GM23338 (cell line): ENCODE results near the gene NOTCH1. TPM values are rescaled to one million over a fixed set of nuclear protein-coding genes. Genes with fewer than 3 reads are reported as not detected.

ENCODE experiments used
- ATAC-seq: fragments of 200-7000 bp; cut with Tn5 transposase; 3 replicates; pipeline ENCODE4 v1.9.1; 2020
- DNase-seq: peaks from one replicate; pipeline ENCODE4 v3.0.0-alpha.2; 2015; ENCODE audit warnings: low spot score
- H2AFZ ChIP-seq: fragments of 200-600 bp; sonication (generic); 2 replicates; pipeline ENCODE4 v1.8.0; 2016; ENCODE audit warnings: antibody characterized with exemption, mild to moderate bottlenecking, moderate library complexity
- H3F3A ChIP-seq: fragments of 200-600 bp; sonication (generic); replicated peaks from 2 replicates; pipeline ENCODE4 v1.8.0; 2017; ENCODE audit warnings: antibody characterized with exemption, mixed run types, low read depth
- H3K27ac ChIP-seq: fragments of 200-600 bp; sonication (generic); 2 replicates; pipeline ENCODE4 v1.6.1; 2016; ENCODE audit warnings: low read depth
- H3K27me3 ChIP-seq: fragments of 200-600 bp; sonication (generic); 2 replicates; pipeline ENCODE4 v1.8.0; 2016; ENCODE audit warnings: mild to moderate bottlenecking, mixed run types, moderate library complexity; ENCODE audit not compliant: insufficient read depth
- H3K36me3 ChIP-seq: fragments of 200-600 bp; sonication (generic); 2 replicates; pipeline ENCODE4 v1.8.0; 2016; ENCODE audit warnings: mild to moderate bottlenecking; ENCODE audit not compliant: insufficient read depth
- H3K4me1 ChIP-seq: fragments of 200-600 bp; sonication (generic); 2 replicates; pipeline ENCODE4 v1.8.0; 2016; ENCODE audit warnings: mild to moderate bottlenecking, moderate library complexity; ENCODE audit not compliant: insufficient read depth
- H3K4me2 ChIP-seq: fragments of 200-600 bp; sonication (generic); 2 replicates; pipeline ENCODE4 v1.7.1; 2017; ENCODE audit warnings: mixed run types
- H3K4me3 ChIP-seq: fragments of 200-600 bp; sonication (generic); 2 replicates; pipeline ENCODE4 v1.6.1; 2016; ENCODE audit warnings: mixed run types
- H3K79me2 ChIP-seq: fragments of 200-600 bp; sonication (generic); replicated peaks from 2 replicates; pipeline ENCODE4 v1.8.0; 2017; ENCODE audit warnings: mild to moderate bottlenecking; ENCODE audit not compliant: insufficient read depth
- H3K9me2 ChIP-seq: fragments of 200-600 bp; sonication (generic); 2 replicates; pipeline ENCODE4 v1.8.0; 2017; ENCODE audit not compliant: insufficient read depth
- H4K20me1 ChIP-seq: fragments of 200-600 bp; sonication (generic); replicated peaks from 2 replicates; pipeline ENCODE4 v1.8.0; 2017; ENCODE audit warnings: mild to moderate bottlenecking; ENCODE audit not compliant: insufficient read depth
- H3K27ac Mint-ChIP-seq: 2 replicates; pipeline ENCODE4 v1.8.0; 2020; ENCODE audit warnings: inconsistent platforms, mild to moderate bottlenecking, moderate library complexity, mixed read lengths
- H3K27me3 Mint-ChIP-seq: 3 replicates; pipeline ENCODE4 v1.8.0; 2022; ENCODE audit warnings: low read depth, mild to moderate bottlenecking, moderate library complexity, mixed read lengths, inconsistent platforms; ENCODE audit not compliant: insufficient read depth, poor library complexity
- H3K36me3 Mint-ChIP-seq: 3 replicates; pipeline ENCODE4 v1.8.0; 2021; ENCODE audit warnings: low read depth, mild to moderate bottlenecking, inconsistent platforms, moderate library complexity, mixed read lengths
- H3K4me1 Mint-ChIP-seq: 3 replicates; pipeline ENCODE4 v1.8.0; 2020; ENCODE audit warnings: mild to moderate bottlenecking, inconsistent platforms, mixed read lengths
- H3K4me3 Mint-ChIP-seq: 3 replicates; pipeline ENCODE4 v1.8.0; 2021; ENCODE audit warnings: moderate library complexity, mild to moderate bottlenecking, inconsistent platforms, mixed read lengths
- H3K9me3 Mint-ChIP-seq: 3 replicates; pipeline ENCODE4 v1.8.0; 2020; ENCODE audit warnings: moderate library complexity, mild to moderate bottlenecking, inconsistent platforms, mixed read lengths
- CREB1 ChIP-seq: fragments of 250-450 bp; sonication (Bioruptor Pico); IDR thresholded peaks from 2 replicates; pipeline ENCODE4 v1.5.0; 2020; ENCODE audit warnings: low read depth, mild to moderate bottlenecking, moderate library complexity
- CTCF ChIP-seq, 2 experiments: fragments of 200-600 bp in 1 of 2; sonication (generic) in 1 of 2; conservative IDR thresholded peaks; 2 replicates each; pipeline versions ENCODE4 v1.5.1 to v1.6.1; 2016 to 2017; ENCODE audit warnings: antibody characterized with exemption in 2 of 2, low read depth in 2 of 2, mild to moderate bottlenecking in 2 of 2, moderate library complexity in 1 of 2
- EZH2 ChIP-seq: fragments of 200-600 bp; sonication (generic); IDR thresholded peaks from one replicate; pipeline ENCODE4 v1.8.0; 2017; ENCODE audit warnings: antibody characterized with exemption, mild to moderate bottlenecking, low read depth; ENCODE audit not compliant: unreplicated experiment
- EZH2phosphoT487 ChIP-seq: fragments of 200-600 bp; sonication (generic); IDR thresholded peaks from one replicate; pipeline ENCODE4 v1.8.1; 2018; ENCODE audit warnings: antibody characterized with exemption; ENCODE audit not compliant: unreplicated experiment
- STAT1 ChIP-seq: IDR thresholded peaks from one replicate; pipeline ENCODE4 v1.6.1; 2016; ENCODE audit warnings: antibody characterized with exemption; ENCODE audit not compliant: unreplicated experiment
- polyA plus RNA-seq: library from polyadenylated mRNA; unstranded; fragments of >200 nt; fragmentation: Nextera tagmentation; extraction: Ambion mirVana; gene quantifications from 2 replicates; pipeline ENCODE4 v1.2.1, GENCODE V29; 2016
- total RNA-seq: library from RNA; depleted of rRNA; stranded (reverse); fragments of >200 nt; shearing (Covaris generic); gene quantifications from 2 replicates; pipeline ENCODE4 v1.2.3, GENCODE V29; 2014
- TF ChIP-seq, protein P1 (sequence below): fragments of 250-450 bp; sonication (Bioruptor Pico); IDR thresholded peaks from 2 replicates; pipeline ENCODE4 v1.5.0; 2020; ENCODE audit warnings: mild to moderate bottlenecking, moderate library complexity

The NOTCH1 gene
- total and polyA plus RNA-seq, 2 experiments from 2014 or later = 9.9 to 97.2 TPM

- TF ChIP-seq EZH2phosphoT487 (no peak), CTCF (conservative IDR thresholded peaks at IDR 0.05; ENCODE audit: low read depth in 2 of 2) (no peak)
These were observed 30.6 kb downstream of the NOTCH1 start (continued) for GRCh38 chr9:136515276-136515675.

DNA sequence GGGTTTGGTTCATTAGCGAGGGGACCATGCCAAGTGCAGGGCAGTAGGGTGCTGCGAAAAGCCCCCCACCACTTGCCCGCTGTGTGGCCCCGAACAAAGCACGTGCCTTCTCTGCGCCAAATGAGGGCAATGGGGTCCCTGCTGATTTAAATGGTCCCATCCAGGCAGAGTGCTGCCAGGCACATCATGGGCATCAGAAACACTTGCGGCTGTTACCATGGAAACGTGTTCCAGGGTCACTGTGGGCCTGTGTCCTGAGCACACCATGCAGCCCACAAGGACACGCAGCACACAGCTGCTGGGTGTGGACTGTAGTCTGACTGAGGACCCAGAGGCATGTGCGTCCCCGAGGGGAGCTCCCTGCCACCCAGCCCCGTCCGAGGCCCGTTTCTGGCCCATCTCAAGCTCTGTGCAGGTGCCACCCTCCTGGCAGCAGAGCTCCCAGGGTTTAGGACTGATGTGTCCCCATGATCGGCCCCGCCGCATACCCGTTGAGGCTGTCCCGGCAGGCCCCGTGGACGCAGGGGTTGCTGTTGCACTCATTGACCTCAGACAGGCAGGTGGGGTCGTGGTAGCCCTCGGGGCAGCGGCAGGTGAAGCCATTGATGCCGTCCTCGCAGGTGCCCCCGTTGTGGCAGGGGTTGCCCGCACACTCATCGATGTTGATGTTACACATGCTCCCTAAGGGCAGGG lies 31.7 kb downstream of the NOTCH1 start:
- no peak overlapping the region for H3K27ac Mint-ChIP-seq

More for the DNA sequence above, 31.7 kb downstream of the NOTCH1 start:
- Histone ChIP-seq H3K4me1 (no peaks in the 10 kb centered on the region), H3K9me2 (no peaks in the 10 kb centered on the region), H3K4me2 (no peak overlapping the region), H3K27ac (no peak overlapping the region), H2AFZ (no peak overlapping the region), H3K27me3 (no peaks in the 10 kb centered on the region), H3K36me3 (peaks cover 7% of the 10 kb centered on the region; the same call in 1 of the 2 replicates), H3K79me2 (no peaks in the 10 kb centered on the region), H4K20me1 (no peaks in the 10 kb centered on the region; the same call in 1 of the 2 replicates), H3F3A (0 out of 2 replicates have a peak, but pooled peaks cover 2% of the 10 kb centered on the region), H3K4me3 (no peak overlapping the region)
- TF ChIP-seq STAT1 (no peak), CREB1 (CRISPR knock-in tag) (no peak), EZH2 (no peak)
- TF ChIP-seq, protein P1, sequence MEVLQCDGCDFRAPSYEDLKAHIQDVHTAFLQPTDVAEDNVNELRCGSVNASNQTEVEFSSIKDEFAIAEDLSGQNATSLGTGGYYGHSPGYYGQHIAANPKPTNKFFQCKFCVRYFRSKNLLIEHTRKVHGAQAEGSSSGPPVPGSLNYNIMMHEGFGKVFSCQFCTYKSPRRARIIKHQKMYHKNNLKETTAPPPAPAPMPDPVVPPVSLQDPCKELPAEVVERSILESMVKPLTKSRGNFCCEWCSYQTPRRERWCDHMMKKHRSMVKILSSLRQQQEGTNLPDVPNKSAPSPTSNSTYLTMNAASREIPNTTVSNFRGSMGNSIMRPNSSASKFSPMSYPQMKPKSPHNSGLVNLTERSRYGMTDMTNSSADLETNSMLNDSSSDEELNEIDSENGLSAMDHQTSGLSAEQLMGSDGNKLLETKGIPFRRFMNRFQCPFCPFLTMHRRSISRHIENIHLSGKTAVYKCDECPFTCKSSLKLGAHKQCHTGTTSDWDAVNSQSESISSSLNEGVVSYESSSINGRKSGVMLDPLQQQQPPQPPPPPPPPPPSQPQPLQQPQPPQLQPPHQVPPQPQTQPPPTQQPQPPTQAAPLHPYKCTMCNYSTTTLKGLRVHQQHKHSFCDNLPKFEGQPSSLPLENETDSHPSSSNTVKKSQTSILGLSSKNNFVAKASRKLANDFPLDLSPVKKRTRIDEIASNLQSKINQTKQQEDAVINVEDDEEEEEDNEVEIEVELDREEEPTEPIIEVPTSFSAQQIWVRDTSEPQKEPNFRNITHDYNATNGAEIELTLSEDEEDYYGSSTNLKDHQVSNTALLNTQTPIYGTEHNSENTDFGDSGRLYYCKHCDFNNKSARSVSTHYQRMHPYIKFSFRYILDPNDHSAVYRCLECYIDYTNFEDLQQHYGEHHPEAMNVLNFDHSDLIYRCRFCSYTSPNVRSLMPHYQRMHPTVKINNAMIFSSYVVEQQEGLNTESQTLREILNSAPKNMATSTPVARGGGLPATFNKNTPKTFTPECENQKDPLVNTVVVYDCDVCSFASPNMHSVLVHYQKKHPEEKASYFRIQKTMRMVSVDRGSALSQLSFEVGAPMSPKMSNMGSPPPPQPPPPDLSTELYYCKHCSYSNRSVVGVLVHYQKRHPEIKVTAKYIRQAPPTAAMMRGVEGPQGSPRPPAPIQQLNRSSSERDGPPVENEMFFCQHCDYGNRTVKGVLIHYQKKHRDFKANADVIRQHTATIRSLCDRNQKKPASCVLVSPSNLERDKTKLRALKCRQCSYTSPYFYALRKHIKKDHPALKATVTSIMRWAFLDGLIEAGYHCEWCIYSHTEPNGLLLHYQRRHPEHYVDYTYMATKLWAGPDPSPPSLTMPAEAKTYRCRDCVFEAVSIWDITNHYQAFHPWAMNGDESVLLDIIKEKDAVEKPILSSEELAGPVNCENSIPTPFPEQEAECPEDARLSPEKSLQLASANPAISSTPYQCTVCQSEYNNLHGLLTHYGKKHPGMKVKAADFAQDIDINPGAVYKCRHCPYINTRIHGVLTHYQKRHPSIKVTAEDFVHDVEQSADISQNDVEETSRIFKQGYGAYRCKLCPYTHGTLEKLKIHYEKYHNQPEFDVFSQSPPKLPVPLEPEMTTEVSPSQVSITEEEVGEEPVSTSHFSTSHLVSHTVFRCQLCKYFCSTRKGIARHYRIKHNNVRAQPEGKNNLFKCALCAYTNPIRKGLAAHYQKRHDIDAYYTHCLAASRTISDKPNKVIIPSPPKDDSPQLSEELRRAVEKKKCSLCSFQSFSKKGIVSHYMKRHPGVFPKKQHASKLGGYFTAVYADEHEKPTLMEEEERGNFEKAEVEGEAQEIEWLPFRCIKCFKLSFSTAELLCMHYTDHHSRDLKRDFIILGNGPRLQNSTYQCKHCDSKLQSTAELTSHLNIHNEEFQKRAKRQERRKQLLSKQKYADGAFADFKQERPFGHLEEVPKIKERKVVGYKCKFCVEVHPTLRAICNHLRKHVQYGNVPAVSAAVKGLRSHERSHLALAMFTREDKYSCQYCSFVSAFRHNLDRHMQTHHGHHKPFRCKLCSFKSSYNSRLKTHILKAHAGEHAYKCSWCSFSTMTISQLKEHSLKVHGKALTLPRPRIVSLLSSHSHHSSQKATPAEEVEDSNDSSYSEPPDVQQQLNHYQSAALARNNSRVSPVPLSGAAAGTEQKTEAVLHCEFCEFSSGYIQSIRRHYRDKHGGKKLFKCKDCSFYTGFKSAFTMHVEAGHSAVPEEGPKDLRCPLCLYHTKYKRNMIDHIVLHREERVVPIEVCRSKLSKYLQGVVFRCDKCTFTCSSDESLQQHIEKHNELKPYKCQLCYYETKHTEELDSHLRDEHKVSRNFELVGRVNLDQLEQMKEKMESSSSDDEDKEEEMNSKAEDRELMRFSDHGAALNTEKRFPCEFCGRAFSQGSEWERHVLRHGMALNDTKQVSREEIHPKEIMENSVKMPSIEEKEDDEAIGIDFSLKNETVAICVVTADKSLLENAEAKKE (CRISPR knock-in tag) = no peak
- no peak for ATAC-seq
- peaks cover 33% of the 10 kb centered on the region for H3K36me3 Mint-ChIP-seq
- peaks cover 4% of the 10 kb centered on the region for H3K27me3 Mint-ChIP-seq
- H3K4me1 Mint-ChIP-seq = no peaks in the 10 kb centered on the region
- no peak overlapping the region for H3K4me3 Mint-ChIP-seq
- DNase-seq = no peak
- no peaks in the 10 kb centered on the region for H3K9me3 Mint-ChIP-seq
